Stomach (tissue), 4 donors: Measurements from ENCODE around the gene CREB5.

ENCODE experiments used
- EP300 ChIP-seq: sonication (generic); formaldehyde crosslinking; IDR thresholded peaks from one replicate; pipeline ENCODE4 v1.6.1; 2017; ENCODE audit warnings: antibody characterized with exemption
- POLR2A ChIP-seq, 4 donors: fragments of 450-650 bp; IDR thresholded peaks; one replicate each; pipeline ENCODE4 v1.6.1; 2016; ENCODE audit warnings: antibody characterized with exemption in 4 of 4, control low read depth in 2 of 4, mild to moderate bottlenecking in 1 of 4, moderate library complexity in 1 of 4
- POLR2AphosphoS5 ChIP-seq, 3 donors: sonication (generic); formaldehyde crosslinking; IDR thresholded peaks; one replicate each; pipeline ENCODE4 v1.6.1; 2016; ENCODE audit warnings: antibody characterized with exemption in 3 of 3
- TF ChIP-seq, protein P1 (sequence below), 7 experiments: fragments of 450-650 bp in 4 of 7; fragments of 200-600 bp in 3 of 7; sonication (generic) in 3 of 7; IDR thresholded peaks; one replicate each; pipeline ENCODE4 v1.5.1; 2016 to 2019; ENCODE audit warnings: antibody characterized with exemption in 7 of 7, control low read depth in 2 of 7, mild to moderate bottlenecking in 1 of 7

DNA sequence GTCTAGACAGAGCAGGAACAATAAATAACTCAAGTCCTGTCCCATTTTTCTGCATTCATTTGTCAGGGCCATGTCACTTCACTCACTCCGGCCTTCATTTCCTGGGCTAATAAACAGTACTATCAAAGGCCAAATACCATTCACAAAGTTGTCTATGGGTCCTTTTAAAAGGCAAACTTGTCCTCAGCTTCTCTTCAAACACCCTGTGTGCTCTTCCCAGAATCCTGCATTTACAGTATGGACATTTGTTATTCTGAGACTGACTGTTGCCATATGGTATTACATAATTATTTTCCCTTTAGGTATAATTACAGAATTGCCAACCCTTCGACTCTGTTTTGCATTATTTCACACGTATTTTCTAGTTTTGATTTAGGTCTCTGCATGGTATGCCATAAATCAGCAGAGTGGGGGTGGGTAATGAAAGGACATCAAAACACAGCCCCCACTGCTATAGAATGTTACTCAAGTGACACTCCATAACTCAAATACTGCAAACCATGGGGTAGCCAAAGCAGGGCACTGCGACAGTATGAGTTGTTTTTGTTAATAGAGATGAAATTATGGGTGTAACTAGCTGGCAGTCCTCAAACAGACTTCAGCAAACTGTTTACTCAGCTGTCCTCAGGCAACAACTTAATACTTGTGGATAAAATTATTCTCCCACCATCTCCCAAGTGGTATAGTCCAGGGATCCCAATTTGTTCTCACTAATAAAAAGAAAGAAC is 362.1 kb downstream of the CREB5 start:
- TF ChIP-seq, protein P1, sequence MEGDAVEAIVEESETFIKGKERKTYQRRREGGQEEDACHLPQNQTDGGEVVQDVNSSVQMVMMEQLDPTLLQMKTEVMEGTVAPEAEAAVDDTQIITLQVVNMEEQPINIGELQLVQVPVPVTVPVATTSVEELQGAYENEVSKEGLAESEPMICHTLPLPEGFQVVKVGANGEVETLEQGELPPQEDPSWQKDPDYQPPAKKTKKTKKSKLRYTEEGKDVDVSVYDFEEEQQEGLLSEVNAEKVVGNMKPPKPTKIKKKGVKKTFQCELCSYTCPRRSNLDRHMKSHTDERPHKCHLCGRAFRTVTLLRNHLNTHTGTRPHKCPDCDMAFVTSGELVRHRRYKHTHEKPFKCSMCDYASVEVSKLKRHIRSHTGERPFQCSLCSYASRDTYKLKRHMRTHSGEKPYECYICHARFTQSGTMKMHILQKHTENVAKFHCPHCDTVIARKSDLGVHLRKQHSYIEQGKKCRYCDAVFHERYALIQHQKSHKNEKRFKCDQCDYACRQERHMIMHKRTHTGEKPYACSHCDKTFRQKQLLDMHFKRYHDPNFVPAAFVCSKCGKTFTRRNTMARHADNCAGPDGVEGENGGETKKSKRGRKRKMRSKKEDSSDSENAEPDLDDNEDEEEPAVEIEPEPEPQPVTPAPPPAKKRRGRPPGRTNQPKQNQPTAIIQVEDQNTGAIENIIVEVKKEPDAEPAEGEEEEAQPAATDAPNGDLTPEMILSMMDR (IDR thresholded peaks at IDR 0.05) = no peak
- TF ChIP-seq POLR2AphosphoS5 (IDR thresholded peaks at IDR 0.05) (no peak), POLR2A (IDR thresholded peaks at IDR 0.05) (no peak), EP300 (no peak)
